Small intestine (tissue), 16 donors: ENCODE measurements around the gene SF3B6. TPM values are rescaled to one million over a fixed set of nuclear protein-coding genes. Genes with fewer than 3 reads are reported as not detected.

Source experiments
- DNase-seq, 2 donors: peaks; one replicate each; pipeline versions ENCODE4 v3.0.0 to v3.0.0-alpha.2; 2013
- FAIRE-seq: peaks from 2 replicates; lab custom pipeline; 2012; peaks lifted over from hg19 to GRCh38; lab: Jason Lieb, UNC
- H3K27ac ChIP-seq, 3 donors: one replicate each; pipeline ENCODE4 v1.5.1; 2013; ENCODE audit warnings: low read length in 2 of 3, mild to moderate bottlenecking in 2 of 3, control low read depth in 1 of 3, inconsistent platforms in 1 of 3, low read depth in 1 of 3, moderate library complexity in 1 of 3
- H3K27me3 ChIP-seq, 3 donors: one replicate each; pipeline ENCODE4 v1.6.1; 2013; ENCODE audit warnings: low read length in 3 of 3, inconsistent platforms in 1 of 3; ENCODE audit not compliant: control insufficient read depth in 3 of 3, insufficient read depth in 3 of 3
- H3K36me3 ChIP-seq, 3 donors: one replicate each; pipeline ENCODE4 v1.6.1; 2013; ENCODE audit warnings: low read length in 3 of 3, inconsistent platforms in 1 of 3, low read depth in 1 of 3, mild to moderate bottlenecking in 1 of 3, moderate library complexity in 1 of 3; ENCODE audit not compliant: control insufficient read depth in 3 of 3, insufficient read depth in 2 of 3
- H3K4me1 ChIP-seq, 3 donors: one replicate each; pipeline ENCODE4 v1.6.1; 2013; ENCODE audit warnings: low read length in 2 of 3, inconsistent platforms in 1 of 3, low read depth in 1 of 3, mild to moderate bottlenecking in 1 of 3, moderate library complexity in 1 of 3; ENCODE audit not compliant: control insufficient read depth in 3 of 3, insufficient read depth in 2 of 3
- H3K4me3 ChIP-seq, 3 donors: one replicate each; pipeline ENCODE4 v1.5.1; 2013; ENCODE audit warnings: low read length in 3 of 3, control low read depth in 1 of 3, inconsistent platforms in 1 of 3, low read depth in 1 of 3, mild to moderate bottlenecking in 1 of 3, moderate library complexity in 1 of 3
- H3K9me3 ChIP-seq, 2 donors: one replicate each; pipeline ENCODE4 v1.6.1; 2013; ENCODE audit warnings: low read depth in 1 of 2, low read length in 1 of 2; ENCODE audit not compliant: control insufficient read depth in 2 of 2, insufficient read depth in 1 of 2
- WGBS, 3 donors: extraction: QIAGEN DNeasy Blood & Tissue Kit; methylation state at CpG; one replicate each; pipeline ENCODE4 v1.1.7; 2013; 5-methylcytosine and 5-hydroxymethylcytosine counted together
- long read RNA-seq, 10 donors: transcript quantifications; one replicate each; lab custom pipeline, GENCODE V29; 2026
- polyA plus RNA-seq, 4 donors: library from polyadenylated mRNA; stranded (reverse) in 3 of 4; unstranded in 1 of 4; fragments of 200-250 nt in 3 of 4; fragments of 120-200 nt in 1 of 4; gene quantifications; one replicate each; pipeline versions ENCODE4 v1.2.1 to v1.2.3, GENCODE V29; 2013
- donor health status: healthy with polysubstance abuse.
- donor health status: control.
- donor health status: control.
- donor health status: Bipolar disorder and iron deficiency.
- donor health status: healthy.

The SF3B6 gene
- polyA plus RNA-seq = 100 to 1,000 TPM; 114 to 260 (median 210) TPM
- long read RNA-seq, donor 1 = 0 reads
- long read RNA-seq, donor 2, transcript SF3B6-201 (4 exons, 770 nt) = major isoform, 52 of 53 reads
- long read RNA-seq, donor 2, partial matches to known transcripts = 0 of 53 reads
- long read RNA-seq, donor 2, other reads (novel, unspliced or antisense) = 0 of 53 reads
- long read RNA-seq, donor 3, transcript SF3B6-201 (4 exons, 770 nt) = major isoform, 68 of 83 reads
- long read RNA-seq, donor 3, partial matches to known transcripts = 7 of 83 reads
- long read RNA-seq, donor 3, other reads (novel, unspliced or antisense) = 7 of 83 reads
- long read RNA-seq, donor 4, partial matches to known transcripts = 0 of 4 reads
- long read RNA-seq, donor 4, other reads (novel, unspliced or antisense) = 0 of 4 reads
- long read RNA-seq, donor 5, transcript SF3B6-201 (4 exons, 770 nt) = major isoform, 22 of 28 reads
- long read RNA-seq, donor 5, partial matches to known transcripts = 6 of 28 reads
- long read RNA-seq, donor 5, other reads (novel, unspliced or antisense) = 0 of 28 reads
- long read RNA-seq, donor 6, transcript SF3B6-201 (4 exons, 770 nt) = major isoform, 71 of 76 reads
- long read RNA-seq, donor 6, partial matches to known transcripts = 0 of 76 reads
- long read RNA-seq, donor 6, other reads (novel, unspliced or antisense) = 5 of 76 reads
- long read RNA-seq, donor 7 = 0 reads
- long read RNA-seq, donor 8, transcript SF3B6-201 (4 exons, 770 nt) = major isoform, 9 of 9 reads
- long read RNA-seq, donor 8, partial matches to known transcripts = 0 of 9 reads
- long read RNA-seq, donor 8, other reads (novel, unspliced or antisense) = 0 of 9 reads
- long read RNA-seq, donor 9, transcript SF3B6-201 (4 exons, 770 nt) = major isoform, 22 of 22 reads
- long read RNA-seq, donor 9, partial matches to known transcripts = 0 of 22 reads
- long read RNA-seq, donor 9, other reads (novel, unspliced or antisense) = 0 of 22 reads
- long read RNA-seq, donor 10, transcript SF3B6-201 (4 exons, 770 nt) = major isoform, 115 of 128 reads
- long read RNA-seq, donor 10, partial matches to known transcripts = 7 of 128 reads
- long read RNA-seq, donor 10, other reads (novel, unspliced or antisense) = 6 of 128 reads

GRCh38 chr2:24075915-24076848 is at the start of gene SF3B6:
Gene SF3B6, minus strand, starts transcription at chr2:24076326. Its CDS starts 97 bp downstream, at chr2:24076229.
- H3K4me1 ChIP-seq = peaks cover 0 to 18% (median 0%) of the 10 kb centered on the region in 3 donors
- DNase-seq = peak; percentile 100
- FAIRE-seq = no peak

GRCh38 chr2:24123922-24124580 is 47.9 kb upstream of the SF3B6 start:
- Histone ChIP-seq H3K27me3 (no peaks in the 10 kb centered on the region), H3K4me3 (peak overlapping the region; percentile 52 to 91 (median 81)), H3K9me3 (no peaks in the 10 kb centered on the region), H3K36me3 (no peaks in the 10 kb centered on the region), H3K27ac (peak overlapping the region; percentile 72 to 89 (median 75)), H3K4me1 (peaks cover 0 to 5% (median 0%) of the 10 kb centered on the region in 3 donors)
- FAIRE-seq (no peak), DNase-seq (no peak)
- WGBS, 3 donors = 12 to 18% (median 17%) methylated on average over 9 of the region's 9 CpGs

More at GRCh38 chr2:24075915-24076848, at the start of gene SF3B6:
- 0 to 1% (median 1%) methylated on average over 54 to 64 of the region's 64 CpGs for WGBS, 3 donors
- Histone ChIP-seq H3K9me3 (no peaks in the 10 kb centered on the region), H3K27me3 (no peaks in the 10 kb centered on the region), H3K4me3 (peak within 1 kb of the TSS; percentile 70 to 78 (median 74)), H3K27ac (peak within 1 kb of the TSS; percentile 92 to 100 (median 99)), H3K36me3 (peaks cover 0 to 20% (median 12%) of the 10 kb centered on the region in 3 donors)

GRCh38 chr2:24123195-24123921 is 47.2 kb upstream of the SF3B6 start, which contains the start of the genes FAM228B and PFN4:
Gene FAM228B, plus strand, starts transcription at chr2:24123469. Its CDS starts 893 bp downstream, at chr2:24124362.
Gene PFN4, minus strand, starts transcription at chr2:24123334. Its CDS starts 799 bp downstream, at chr2:24122535.
- 0 to 1% (median 0%) methylated on average over 66 to 103 of the region's 103 CpGs for WGBS, 3 donors
- peak within 1 kb of the TSS; percentile 52 to 91 (median 81) for H3K4me3 ChIP-seq
- no peaks in the 10 kb centered on the region for H3K27me3 ChIP-seq
- FAIRE-seq (no peak), DNase-seq (peak; percentile 79 to 92)
- H3K27ac ChIP-seq = peak within 1 kb of the TSS; percentile 72 to 89 (median 75)
- no peaks in the 10 kb centered on the region for H3K36me3 ChIP-seq
- H3K4me1 ChIP-seq = peaks cover 0 to 5% (median 0%) of the 10 kb centered on the region in 3 donors
- H3K9me3 ChIP-seq = no peaks in the 10 kb centered on the region

- Histone ChIP-seq H3K4me3 (peak overlapping the region; percentile 52 to 91 (median 81)), H3K4me1 (peaks cover 0 to 5% (median 0%) of the 10 kb centered on the region in 3 donors), H3K36me3 (no peaks in the 10 kb centered on the region), H3K27ac (peak overlapping the region; percentile 72 to 89 (median 75)), H3K9me3 (no peaks in the 10 kb centered on the region), H3K27me3 (no peaks in the 10 kb centered on the region)
- FAIRE-seq = no peak
- DNase-seq = peak; percentile 6 to 21
- 7 to 9% (median 9%) methylated on average over 15 of the region's 15 CpGs for WGBS, 3 donors
These were observed 46.5 kb upstream of the SF3B6 start for GRCh38 chr2:24122366-24123194.

- Histone ChIP-seq H3K4me3 (no peak overlapping the region), H3K27me3 (no peaks in the 10 kb centered on the region), H3K36me3 (no peaks in the 10 kb centered on the region), H3K9me3 (no peaks in the 10 kb centered on the region), H3K27ac (no peak overlapping the region), H3K4me1 (peaks cover 0 to 5% (median 0%) of the 10 kb centered on the region in 3 donors)
- FAIRE-seq (no peak), DNase-seq (no peak)
- WGBS, 3 donors = 74 to 92% (median 90%) methylated on average over 4 of the region's 4 CpGs
These were observed 45.3 kb upstream of the SF3B6 start for GRCh38 chr2:24121469-24121868.

- 78 to 95% (median 89%) methylated on average over 5 of the region's 5 CpGs for WGBS, 3 donors
- FAIRE-seq = no peak
- H3K4me1 ChIP-seq = peaks cover 0 to 5% (median 0%) of the 10 kb centered on the region in 3 donors
- no peaks in the 10 kb centered on the region for H3K27me3 ChIP-seq
- no peak for DNase-seq
- no peak overlapping the region for H3K4me3 ChIP-seq
- H3K27ac ChIP-seq = no peak overlapping the region
- no peaks in the 10 kb centered on the region for H3K36me3 ChIP-seq
- no peaks in the 10 kb centered on the region for H3K9me3 ChIP-seq
These were observed 44.9 kb upstream of the SF3B6 start for GRCh38 chr2:24121066-24121465.
